ENCODE results near the gene NR2C2. TPM values are rescaled to one million over a fixed set of nuclear protein-coding genes. Genes with fewer than 3 reads are reported as not detected.

Gene NR2C2
- total RNA-seq, 6 experiments from 2014 or later: 23.7 to 35.2 (median 28.6) TPM

DNA sequence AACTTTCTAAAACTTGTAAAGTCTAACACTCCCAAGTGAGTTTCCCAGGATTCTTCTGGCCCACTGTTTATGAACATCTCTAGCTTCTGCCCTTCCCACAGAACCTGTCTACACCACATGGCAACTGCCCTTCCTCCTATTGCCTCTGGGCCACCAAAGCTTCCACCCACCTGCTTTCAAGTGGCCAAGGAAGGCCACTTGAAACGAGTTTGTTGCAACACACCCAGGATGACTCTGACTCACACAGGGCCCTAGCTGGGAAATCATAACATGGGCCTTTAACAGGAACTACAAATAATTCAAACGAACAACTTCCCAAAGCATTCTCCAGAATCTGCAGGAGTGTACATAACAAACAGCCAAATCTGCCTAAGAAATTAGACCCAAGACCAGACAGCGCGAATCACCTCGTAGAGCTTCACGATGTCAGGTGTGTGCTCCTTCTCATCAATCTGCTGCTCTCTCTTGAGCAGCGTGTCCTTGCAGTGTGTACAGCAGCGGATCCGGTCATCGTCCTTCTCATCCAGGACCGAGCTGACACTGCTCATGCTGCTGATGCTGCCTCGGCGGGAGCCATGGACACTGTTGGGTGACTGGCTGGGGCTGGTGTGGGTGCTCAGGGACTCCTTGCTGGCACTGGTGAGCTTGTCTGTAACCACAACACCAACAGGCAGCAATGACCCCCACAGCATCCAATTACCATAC, 134.7 kb downstream of the NR2C2 start:
- Mint-ChIP-seq H3K36me3 (ENCODE audit: low read depth) (peaks cover 59% of the 10 kb centered on the region), H3K4me3 (no peak overlapping the region), H3K27ac (peak overlapping the region; percentile 49; the same call in 1 of the 2 replicates), H3K4me1 (ENCODE audit: low read depth) (peaks cover 8% of the 10 kb centered on the region), H3K27me3 (ENCODE audit: insufficient read depth) (no peaks in the 10 kb centered on the region; the same call in 1 of the 2 replicates), H3K9me3 (no peaks in the 10 kb centered on the region)
- TF ChIP-seq, protein P1, sequence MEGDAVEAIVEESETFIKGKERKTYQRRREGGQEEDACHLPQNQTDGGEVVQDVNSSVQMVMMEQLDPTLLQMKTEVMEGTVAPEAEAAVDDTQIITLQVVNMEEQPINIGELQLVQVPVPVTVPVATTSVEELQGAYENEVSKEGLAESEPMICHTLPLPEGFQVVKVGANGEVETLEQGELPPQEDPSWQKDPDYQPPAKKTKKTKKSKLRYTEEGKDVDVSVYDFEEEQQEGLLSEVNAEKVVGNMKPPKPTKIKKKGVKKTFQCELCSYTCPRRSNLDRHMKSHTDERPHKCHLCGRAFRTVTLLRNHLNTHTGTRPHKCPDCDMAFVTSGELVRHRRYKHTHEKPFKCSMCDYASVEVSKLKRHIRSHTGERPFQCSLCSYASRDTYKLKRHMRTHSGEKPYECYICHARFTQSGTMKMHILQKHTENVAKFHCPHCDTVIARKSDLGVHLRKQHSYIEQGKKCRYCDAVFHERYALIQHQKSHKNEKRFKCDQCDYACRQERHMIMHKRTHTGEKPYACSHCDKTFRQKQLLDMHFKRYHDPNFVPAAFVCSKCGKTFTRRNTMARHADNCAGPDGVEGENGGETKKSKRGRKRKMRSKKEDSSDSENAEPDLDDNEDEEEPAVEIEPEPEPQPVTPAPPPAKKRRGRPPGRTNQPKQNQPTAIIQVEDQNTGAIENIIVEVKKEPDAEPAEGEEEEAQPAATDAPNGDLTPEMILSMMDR (IDR thresholded peaks at IDR 0.05): no peak
- peak; percentile 21 for DNase-seq

DNA sequence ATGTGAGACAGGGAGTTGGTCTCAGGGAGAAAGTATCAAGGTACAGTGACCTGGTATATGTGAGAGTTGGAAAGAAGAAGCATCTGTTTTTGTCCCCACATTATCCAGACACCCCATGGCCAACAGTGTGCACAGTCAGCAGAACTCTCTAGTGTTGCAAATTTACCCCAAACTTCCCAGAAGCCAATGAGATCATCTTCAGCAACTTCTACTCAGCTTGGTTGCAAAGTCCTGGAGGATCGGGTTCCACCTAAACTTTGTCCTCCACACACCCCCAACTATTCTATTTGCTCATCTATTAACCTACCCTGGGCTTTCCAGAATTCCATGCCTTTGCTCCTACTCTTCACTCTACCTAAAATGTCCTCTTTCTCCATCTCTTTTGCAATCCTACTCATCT, 135.9 kb downstream of the NR2C2 start:
- TF ChIP-seq, protein P1 (IDR thresholded peaks at IDR 0.05): no peak
- H3K9me3 Mint-ChIP-seq: no peaks in the 10 kb centered on the region
- DNase-seq: no peak
- H3K4me1 Mint-ChIP-seq (ENCODE audit: low read depth): peaks cover 8% of the 10 kb centered on the region
- H3K27ac Mint-ChIP-seq: no peak overlapping the region
- H3K27me3 Mint-ChIP-seq (ENCODE audit: insufficient read depth): no peaks in the 10 kb centered on the region; the same call in 1 of the 2 replicates
- H3K4me3 Mint-ChIP-seq: no peak overlapping the region
- peaks cover 49% of the 10 kb centered on the region for H3K36me3 Mint-ChIP-seq (ENCODE audit: low read depth)

DNA sequence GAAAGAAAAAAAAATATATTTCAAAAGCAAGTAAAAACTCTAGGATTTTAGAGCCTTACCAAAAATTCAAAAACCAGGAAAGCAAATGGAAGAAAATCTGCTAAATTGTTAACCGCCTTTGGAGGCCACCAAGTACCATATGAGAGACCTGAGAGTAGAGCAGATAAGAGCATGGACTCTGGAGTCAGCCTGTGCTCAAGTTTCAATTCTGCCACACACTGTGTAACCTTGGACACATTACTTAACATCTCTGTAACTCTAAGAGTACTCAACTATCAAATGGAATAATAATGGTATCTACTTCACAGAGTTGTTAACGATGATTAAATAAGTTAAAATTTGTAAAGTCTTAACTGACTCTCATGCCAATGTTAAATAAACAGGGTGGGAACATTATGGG, 138.9 kb downstream of the NR2C2 start:
- Mint-ChIP-seq H3K4me3 (no peak overlapping the region), H3K4me1 (ENCODE audit: low read depth) (peaks cover 8% of the 10 kb centered on the region), H3K27me3 (ENCODE audit: insufficient read depth) (no peaks in the 10 kb centered on the region; the same call in 1 of the 2 replicates), H3K36me3 (ENCODE audit: low read depth) (peaks cover 42% of the 10 kb centered on the region), H3K9me3 (no peaks in the 10 kb centered on the region), H3K27ac (no peak overlapping the region)
- DNase-seq: no peak
- TF ChIP-seq, protein P1 (IDR thresholded peaks at IDR 0.05): no peak

DNA sequence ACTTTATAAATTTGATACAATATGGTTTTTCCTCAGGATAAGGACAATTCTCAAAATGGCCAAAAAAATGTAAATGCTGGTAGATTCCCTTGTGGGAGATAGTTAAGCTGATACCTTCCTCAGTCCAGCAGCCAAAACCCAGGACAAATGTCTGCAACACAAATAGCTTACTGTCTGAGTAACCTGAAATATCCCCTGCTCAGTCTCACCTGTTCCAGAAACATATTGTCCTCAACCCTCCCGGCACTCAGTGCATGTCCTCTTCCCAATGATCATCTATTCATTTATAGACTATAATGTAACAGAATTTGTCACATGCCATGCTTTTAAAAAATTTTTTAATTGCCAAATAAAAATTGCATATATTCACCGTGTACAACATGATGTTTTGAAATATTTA, 139.3 kb downstream of the NR2C2 start:
- Mint-ChIP-seq H3K27ac (no peak overlapping the region), H3K4me3 (no peak overlapping the region), H3K36me3 (ENCODE audit: low read depth) (peaks cover 37% of the 10 kb centered on the region)

DNA sequence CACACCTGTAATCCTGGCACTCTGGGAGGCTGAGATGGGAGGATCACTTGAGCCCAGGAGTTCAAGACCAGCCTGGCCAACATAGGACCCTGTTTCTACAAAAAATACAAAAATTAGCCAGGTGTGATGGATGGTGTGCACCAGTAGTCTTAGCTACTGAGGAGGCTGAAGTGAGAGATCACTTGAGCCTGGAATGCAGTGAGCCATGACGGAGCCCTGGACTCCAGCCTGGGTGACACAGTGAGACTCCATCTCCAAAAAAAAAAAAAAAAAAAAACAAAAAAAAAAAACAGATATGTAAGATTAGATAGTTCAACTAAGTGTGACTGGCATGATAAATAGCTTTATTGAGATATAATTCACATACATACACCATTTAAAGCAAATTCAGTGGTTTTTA, 141.8 kb downstream of the NR2C2 start:
- Mint-ChIP-seq H3K4me1 (ENCODE audit: low read depth) (no peaks in the 10 kb centered on the region), H3K4me3 (no peak overlapping the region), H3K27ac (no peak overlapping the region), H3K36me3 (ENCODE audit: low read depth) (peaks cover 20% of the 10 kb centered on the region), H3K9me3 (no peaks in the 10 kb centered on the region), H3K27me3 (ENCODE audit: insufficient read depth) (no peaks in the 10 kb centered on the region)
- TF ChIP-seq, protein P1 (IDR thresholded peaks at IDR 0.05): no peak
- DNase-seq: no peak

More for the DNA sequence above, 139.3 kb downstream of the NR2C2 start:
- no peak for DNase-seq
- TF ChIP-seq, protein P1 (IDR thresholded peaks at IDR 0.05): no peak
- Mint-ChIP-seq H3K9me3 (no peaks in the 10 kb centered on the region), H3K4me1 (ENCODE audit: low read depth) (peaks cover 7% of the 10 kb centered on the region), H3K27me3 (ENCODE audit: insufficient read depth) (no peaks in the 10 kb centered on the region; the same call in 1 of the 2 replicates)

All from HFFc6 (cell line).